Endothelial cell of umbilical vein (primary cell): ENCODE data around the gene SMIM30. TPM values are rescaled to one million over a fixed set of nuclear protein-coding genes. Genes with fewer than 3 reads are reported as not detected.

ENCODE experiments used
- BruUV-seq: library from RNA; stranded (reverse); fragments of 400-500 nt; replicated peaks from 2 replicates; lab custom pipeline; 2021; lab: Mats Ljungman, UMichigan
- CTCF ChIA-PET: fragments of 300-600, 350-600 bp; sonication (Branson Sonifier 250); formaldehyde crosslinking; loops from one replicate; lab custom pipeline; 2021; ENCODE audit warnings: antibody characterized with exemption, inconsistent platforms; lab: Charles Lee
- POLR2A ChIA-PET: fragments of 300-600, 350-600 bp; sonication (Branson Sonifier 250); formaldehyde crosslinking; loops from one replicate; lab custom pipeline; 2021; ENCODE audit warnings: antibody characterized with exemption, inconsistent platforms; lab: Charles Lee
- DNase-seq: peaks from one replicate; pipeline ENCODE4 v3.0.0-alpha.2; 2011; ENCODE audit warnings: low read depth, low spot score
- FAIRE-seq: peaks from 2 replicates; lab custom pipeline; 2011; peaks lifted over from hg19 to GRCh38; lab: Jason Lieb, UNC
- H2AFZ ChIP-seq: 2 replicates; pipeline ENCODE4 v1.6.0; 2012; ENCODE audit warnings: low read depth, low read length, control low read depth, inconsistent platforms
- H3K27ac ChIP-seq: 2 replicates; pipeline ENCODE4 v1.5.1; 2011; ENCODE audit warnings: low read depth, mild to moderate bottlenecking, control low read depth, low read length, moderate library complexity; ENCODE audit not compliant: insufficient read depth
- H3K27me3 ChIP-seq, 2 experiments: 2 replicates each; pipeline versions ENCODE4 v1.6.0 to v1.6.1; 2011; ENCODE audit warnings: low read length in 2 of 2, mixed read lengths in 1 of 2; ENCODE audit not compliant: control insufficient read depth in 2 of 2, insufficient read depth in 2 of 2
- H3K36me3 ChIP-seq, 2 experiments: 2 replicates in 1 of 2; 3 replicates in 1 of 2; pipeline ENCODE4 v1.5.1; 2011; ENCODE audit warnings: low read length in 2 of 2, mild to moderate bottlenecking in 1 of 2, moderate library complexity in 1 of 2; ENCODE audit not compliant: control insufficient read depth in 2 of 2, insufficient read depth in 2 of 2; ENCODE audit errors: extremely low read depth in 1 of 2
- H3K4me1 ChIP-seq: 3 replicates; pipeline ENCODE4 v1.5.1; 2011; ENCODE audit warnings: mild to moderate bottlenecking, low read length; ENCODE audit not compliant: control insufficient read depth, insufficient read depth; ENCODE audit errors: extremely low read depth
- H3K4me2 ChIP-seq: 2 replicates; pipeline ENCODE4 v1.6.1; 2011; ENCODE audit warnings: low read length, control low read depth, mixed read lengths; ENCODE audit not compliant: insufficient read depth
- H3K4me3 ChIP-seq, 3 experiments: fragments of 200-600 bp in 1 of 3; sonication (generic), shearing (Covaris generic) in 1 of 3; replicated peaks in 1 of 3; 2 replicates each; pipeline ENCODE4 v1.5.1; 2011 to 2016; ENCODE audit warnings: control low read depth in 3 of 3, low read length in 3 of 3, mild to moderate bottlenecking in 2 of 3, inconsistent platforms in 1 of 3, low read depth in 1 of 3, moderate library complexity in 1 of 3; ENCODE audit not compliant: insufficient read depth in 1 of 3
- H3K79me2 ChIP-seq: 2 replicates; pipeline ENCODE4 v1.6.0; 2012; ENCODE audit warnings: low read length, inconsistent platforms; ENCODE audit not compliant: control insufficient read depth, insufficient read depth
- H3K9ac ChIP-seq: replicated peaks from 2 replicates; pipeline ENCODE3; 2011; ENCODE audit warnings: low read length, control low read depth; ENCODE audit not compliant: insufficient read depth; ENCODE audit errors: extremely low read depth
- H3K9me1 ChIP-seq: replicated peaks from 3 replicates; pipeline ENCODE4 v1.6.0; 2011; ENCODE audit warnings: mild to moderate bottlenecking, low read length; ENCODE audit not compliant: control insufficient read depth, insufficient read depth; ENCODE audit errors: extremely low read depth
- H3K9me3 ChIP-seq: replicated peaks from 2 replicates; pipeline ENCODE4 v1.5.1; 2012; ENCODE audit warnings: low read length, inconsistent platforms; ENCODE audit not compliant: control insufficient read depth, insufficient read depth
- H4K20me1 ChIP-seq: replicated peaks from 2 replicates; pipeline ENCODE3; 2011; ENCODE audit warnings: mild to moderate bottlenecking, low read length; ENCODE audit not compliant: control insufficient read depth, insufficient read depth; ENCODE audit errors: extremely low read depth
- CTCF ChIP-seq, 2 donors: IDR thresholded peaks; 1 replicate in 1 of 2; 2 replicates in 1 of 2; pipeline ENCODE4 v1.5.1; 2011; ENCODE audit warnings: low read length in 2 of 2, mild to moderate bottlenecking in 2 of 2, moderate library complexity in 2 of 2, control low read depth in 1 of 2, inconsistent platforms in 1 of 2, low read depth in 1 of 2; ENCODE audit not compliant: insufficient read depth in 1 of 2; ENCODE audit errors: extremely low read depth in 1 of 2
- EZH2 ChIP-seq: IDR thresholded peaks from 2 replicates; pipeline ENCODE4 v1.6.1; 2012; ENCODE audit warnings: borderline replicate concordance, low read depth, mild to moderate bottlenecking, moderate library complexity, low read length, inconsistent platforms; ENCODE audit not compliant: severe bottlenecking
- FOS ChIP-seq: IDR thresholded peaks from 2 replicates; pipeline ENCODE4 v1.6.1; 2011; ENCODE audit warnings: mild to moderate bottlenecking, low read length, moderate library complexity, borderline replicate concordance; ENCODE audit not compliant: insufficient read depth
- GATA2 ChIP-seq: IDR thresholded peaks from 2 replicates; pipeline ENCODE4 v1.7.0; 2011; ENCODE audit warnings: low read depth, mild to moderate bottlenecking, moderate library complexity, mixed read lengths, low read length; ENCODE audit not compliant: insufficient read length, insufficient read depth
- JUN ChIP-seq: IDR thresholded peaks from 2 replicates; pipeline ENCODE4 v1.6.1; 2011; ENCODE audit warnings: borderline replicate concordance, low read depth; ENCODE audit not compliant: insufficient read length, insufficient read depth
- MYC ChIP-seq: IDR thresholded peaks from one replicate; pipeline ENCODE4 v1.6.1; 2011; ENCODE audit warnings: mild to moderate bottlenecking, low read depth, low read length
- POLR2A ChIP-seq: IDR thresholded peaks from 2 replicates; pipeline ENCODE4 v1.6.1; 2012; ENCODE audit warnings: low read depth, mild to moderate bottlenecking, control low read depth, low read length
- POLR2AphosphoS5 ChIP-seq: IDR thresholded peaks from 2 replicates; pipeline ENCODE4 v1.6.1; 2012; ENCODE audit warnings: low read depth, mild to moderate bottlenecking, control low read depth, low read length, moderate library complexity; ENCODE audit not compliant: insufficient read depth
- dilution Hi-C: fragments of 300-500 bp; cut with MboI; formaldehyde crosslinking; loops from one replicate; pipeline ENCODE4 v1.15.0; 2019; ENCODE audit warnings: low sequenced_read_pairs; ENCODE audit not compliant: extremely low pct_ligation_motif_present
- intact Hi-C: fragments of 100-400 bp; cut with micrococcal nuclease; formaldehyde crosslinking; loops from one replicate; pipeline ENCODE4 v1.10.0; 2022
- polyA plus RNA-seq, 4 experiments: library from polyadenylated mRNA; depleted of rRNA in 3 of 4; stranded (reverse) in 3 of 4; unstranded in 1 of 4; fragments of >200 nt; gene quantifications; 2 replicates each; pipeline versions ENCODE4 v1.2.1 to v1.2.3, GENCODE V29; 2011 to 2012; ENCODE audit warnings: missing spikeins in 1 of 4
- total RNA-seq: library from RNA; stranded (reverse); gene quantifications from 2 replicates; pipeline ENCODE4 v1.2.3, GENCODE V29; 2021
- TF ChIP-seq, protein P1 (sequence below): IDR thresholded peaks from 2 replicates; pipeline ENCODE4 v1.6.1; 2011; ENCODE audit not compliant: insufficient read depth, insufficient read length

The SMIM30 gene
- total and polyA plus RNA-seq, 2 donors (not counting 3 experiments of a cell fraction or from before 2014, with no cell fraction given): 26.3 to 39.1 TPM

DNA sequence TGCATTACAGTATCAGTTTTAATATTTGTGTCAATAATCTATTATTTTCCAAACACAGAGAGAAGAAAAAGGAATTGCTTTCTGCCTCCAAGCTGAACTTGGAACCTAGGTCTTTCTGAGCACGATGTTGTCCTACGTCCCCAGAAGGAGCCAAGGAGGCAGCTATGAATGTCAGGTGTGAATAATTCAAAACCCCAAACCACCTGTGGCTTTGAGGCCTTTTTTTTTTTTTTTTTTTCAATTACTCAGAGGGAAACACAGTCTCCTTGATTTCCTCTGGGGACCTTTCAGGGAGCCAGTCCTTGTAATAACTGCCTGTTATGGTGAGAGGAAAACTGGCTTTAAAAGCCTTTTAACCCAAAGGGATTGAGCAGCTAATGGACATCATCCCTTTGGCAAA lies 40.0 kb downstream of the SMIM30 start:
- no TSS peak for BruUV-seq

More for the DNA sequence above, 40.0 kb downstream of the SMIM30 start:
- no peak for DNase-seq
- Histone ChIP-seq H3K79me2 (no peaks in the 10 kb centered on the region), H3K36me3 (no peaks in the 10 kb centered on the region), H3K9ac (no peak overlapping the region), H3K9me1 (no peaks in the 10 kb centered on the region), H2AFZ (no peak overlapping the region), H3K9me3 (no peaks in the 10 kb centered on the region), H3K4me3 (no peak overlapping the region), H3K27me3 (no peaks in the 10 kb centered on the region), H3K27ac (no peak overlapping the region), H4K20me1 (no peaks in the 10 kb centered on the region), H3K4me2 (no peak overlapping the region), H3K4me1 (no peaks in the 10 kb centered on the region)
- ChIA-PET CTCF (no interaction called here), POLR2A (no interaction called here)
- no peak for TF ChIP-seq JUN
- TF ChIP-seq, protein P1, sequence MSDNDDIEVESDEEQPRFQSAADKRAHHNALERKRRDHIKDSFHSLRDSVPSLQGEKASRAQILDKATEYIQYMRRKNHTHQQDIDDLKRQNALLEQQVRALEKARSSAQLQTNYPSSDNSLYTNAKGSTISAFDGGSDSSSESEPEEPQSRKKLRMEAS: no peak
- no peak for TF ChIP-seq POLR2A
- TF ChIP-seq GATA2: no peak
- TF ChIP-seq CTCF (IDR thresholded peaks at IDR 0.05; ENCODE audit: extremely low read depth in 1 of 2, insufficient read depth in 1 of 2, low read depth in 1 of 2, low read length in 2 of 2): no peak
- TF ChIP-seq EZH2: no peak
- no peak for TF ChIP-seq FOS
- no peak for TF ChIP-seq MYC
- TF ChIP-seq POLR2AphosphoS5: no peak
- FAIRE-seq: no peak
- dilution Hi-C loops: no loop called here
- intact Hi-C loops: no loop called here
